IMR-90 (cell line): ENCODE data around the gene MRPS34.

ENCODE experiments used
- CEBPB ChIP-seq: IDR thresholded peaks from 2 replicates; pipeline ENCODE4 v1.6.1; 2012; ENCODE audit warnings: low read depth, low read length, improper control_type of control experiment
- CHD1 ChIP-seq: IDR thresholded peaks from 2 replicates; pipeline ENCODE4 v1.6.1; 2012; ENCODE audit warnings: low read depth, low read length, improper control_type of control experiment
- FOS ChIP-seq: fragments of 150-350 bp; IDR thresholded peaks from 2 replicates; pipeline ENCODE4 v1.6.1; 2016; ENCODE audit warnings: low read depth, low read length
- MXI1 ChIP-seq: IDR thresholded peaks from 2 replicates; pipeline ENCODE4 v1.6.1; 2012; ENCODE audit warnings: low read depth, mild to moderate bottlenecking, low read length, moderate library complexity, borderline replicate concordance
- NFE2L2 ChIP-seq: fragments of 150-350 bp; IDR thresholded peaks from 2 replicates; pipeline ENCODE4 v1.6.1; 2016; ENCODE audit warnings: low read depth, mild to moderate bottlenecking, low read length
- POLR2A ChIP-seq: IDR thresholded peaks from 2 replicates; pipeline ENCODE4 v1.6.1; 2012; ENCODE audit warnings: mild to moderate bottlenecking, low read depth, low read length
- RAD21 ChIP-seq: IDR thresholded peaks from 2 replicates; pipeline ENCODE4 v1.6.1; 2012; ENCODE audit warnings: low read length, improper control_type of control experiment
- RCOR1 ChIP-seq: IDR thresholded peaks from 2 replicates; pipeline ENCODE4 v1.6.1; 2012; ENCODE audit warnings: mild to moderate bottlenecking, low read length, improper control_type of control experiment; ENCODE audit not compliant: insufficient replicate concordance
- SMC3 ChIP-seq: fragments of 150-350 bp; IDR thresholded peaks from 2 replicates; pipeline ENCODE4 v1.6.1; 2016; ENCODE audit warnings: low read depth, mild to moderate bottlenecking, antibody characterized with exemption, low read length, moderate library complexity
- TF ChIP-seq, protein P1 (sequence below): conservative IDR thresholded peaks from 2 replicates; pipeline ENCODE4 v1.5.1; 2012; ENCODE audit warnings: mild to moderate bottlenecking, low read depth, low read length, improper control_type of control experiment
- TF ChIP-seq, protein P2 (sequence below): fragments of 150-350 bp; IDR thresholded peaks from 2 replicates; pipeline ENCODE4 v1.6.1; 2016; ENCODE audit warnings: low read depth, mild to moderate bottlenecking, low read length, moderate library complexity, borderline replicate concordance
- TF ChIP-seq, protein P3 (sequence below): fragments of 150-350 bp; IDR thresholded peaks from 2 replicates; pipeline ENCODE4 v1.6.1; 2017; ENCODE audit warnings: mild to moderate bottlenecking, antibody characterized with exemption, low read length, low read depth

DNA sequence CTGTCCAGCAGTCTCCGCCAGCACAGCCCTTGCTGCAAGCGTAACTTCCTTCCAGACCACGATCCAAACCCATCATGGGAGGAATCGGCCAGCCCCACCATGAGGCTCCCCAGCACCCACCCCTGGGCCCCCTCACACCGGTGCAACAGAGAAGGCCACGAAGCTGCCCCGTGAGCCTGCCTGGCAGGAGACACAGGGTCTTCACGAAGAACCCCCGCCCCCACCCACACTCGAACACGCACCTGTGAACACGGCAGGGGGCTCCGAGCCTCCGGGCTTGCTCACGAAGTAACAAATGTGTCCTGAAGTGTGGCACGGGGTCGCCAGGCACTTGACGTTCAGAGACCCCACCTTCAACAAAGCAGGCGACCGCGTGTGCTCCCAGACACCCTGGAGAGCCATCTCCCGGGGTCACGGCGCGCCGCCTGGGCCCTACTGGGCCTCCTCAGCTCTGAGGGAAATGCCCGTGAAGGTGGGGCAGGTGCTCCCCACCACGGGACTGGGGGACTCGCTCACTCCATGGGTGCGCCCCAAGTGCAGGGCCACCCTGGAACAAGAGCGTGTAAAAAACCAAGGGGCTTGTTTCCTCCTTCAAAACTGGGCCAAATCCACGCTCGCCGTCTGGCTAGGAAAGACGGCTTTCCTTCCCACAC, 46.1 kb upstream of the MRPS34 start:
- TF ChIP-seq CHD1 = no peak
- TF ChIP-seq POLR2A = no peak
- TF ChIP-seq, protein P1, sequence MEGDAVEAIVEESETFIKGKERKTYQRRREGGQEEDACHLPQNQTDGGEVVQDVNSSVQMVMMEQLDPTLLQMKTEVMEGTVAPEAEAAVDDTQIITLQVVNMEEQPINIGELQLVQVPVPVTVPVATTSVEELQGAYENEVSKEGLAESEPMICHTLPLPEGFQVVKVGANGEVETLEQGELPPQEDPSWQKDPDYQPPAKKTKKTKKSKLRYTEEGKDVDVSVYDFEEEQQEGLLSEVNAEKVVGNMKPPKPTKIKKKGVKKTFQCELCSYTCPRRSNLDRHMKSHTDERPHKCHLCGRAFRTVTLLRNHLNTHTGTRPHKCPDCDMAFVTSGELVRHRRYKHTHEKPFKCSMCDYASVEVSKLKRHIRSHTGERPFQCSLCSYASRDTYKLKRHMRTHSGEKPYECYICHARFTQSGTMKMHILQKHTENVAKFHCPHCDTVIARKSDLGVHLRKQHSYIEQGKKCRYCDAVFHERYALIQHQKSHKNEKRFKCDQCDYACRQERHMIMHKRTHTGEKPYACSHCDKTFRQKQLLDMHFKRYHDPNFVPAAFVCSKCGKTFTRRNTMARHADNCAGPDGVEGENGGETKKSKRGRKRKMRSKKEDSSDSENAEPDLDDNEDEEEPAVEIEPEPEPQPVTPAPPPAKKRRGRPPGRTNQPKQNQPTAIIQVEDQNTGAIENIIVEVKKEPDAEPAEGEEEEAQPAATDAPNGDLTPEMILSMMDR = no peak
- TF ChIP-seq, protein P2, sequence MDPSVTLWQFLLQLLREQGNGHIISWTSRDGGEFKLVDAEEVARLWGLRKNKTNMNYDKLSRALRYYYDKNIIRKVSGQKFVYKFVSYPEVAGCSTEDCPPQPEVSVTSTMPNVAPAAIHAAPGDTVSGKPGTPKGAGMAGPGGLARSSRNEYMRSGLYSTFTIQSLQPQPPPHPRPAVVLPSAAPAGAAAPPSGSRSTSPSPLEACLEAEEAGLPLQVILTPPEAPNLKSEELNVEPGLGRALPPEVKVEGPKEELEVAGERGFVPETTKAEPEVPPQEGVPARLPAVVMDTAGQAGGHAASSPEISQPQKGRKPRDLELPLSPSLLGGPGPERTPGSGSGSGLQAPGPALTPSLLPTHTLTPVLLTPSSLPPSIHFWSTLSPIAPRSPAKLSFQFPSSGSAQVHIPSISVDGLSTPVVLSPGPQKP = no peak
- no peak for TF ChIP-seq SMC3
- TF ChIP-seq RAD21 = no peak
- TF ChIP-seq, protein P3, sequence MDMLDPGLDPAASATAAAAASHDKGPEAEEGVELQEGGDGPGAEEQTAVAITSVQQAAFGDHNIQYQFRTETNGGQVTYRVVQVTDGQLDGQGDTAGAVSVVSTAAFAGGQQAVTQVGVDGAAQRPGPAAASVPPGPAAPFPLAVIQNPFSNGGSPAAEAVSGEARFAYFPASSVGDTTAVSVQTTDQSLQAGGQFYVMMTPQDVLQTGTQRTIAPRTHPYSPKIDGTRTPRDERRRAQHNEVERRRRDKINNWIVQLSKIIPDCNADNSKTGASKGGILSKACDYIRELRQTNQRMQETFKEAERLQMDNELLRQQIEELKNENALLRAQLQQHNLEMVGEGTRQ = no peak
- TF ChIP-seq NFE2L2 = no peak
- TF ChIP-seq FOS = no peak
- no peak for TF ChIP-seq CEBPB
- TF ChIP-seq RCOR1 = no peak
- no peak for TF ChIP-seq MXI1
